T-cell (primary cell): ENCODE measurements around the gene NCAM2. TPM values are rescaled to one million over a fixed set of nuclear protein-coding genes. Genes with fewer than 3 reads are reported as not detected.
A peak's percentile ranks its signal among the peaks of the same experiment; 100 is the strongest.

ENCODE experiments used
- ATAC-seq, 4 experiments: fragments of 200-7000 bp in 3 of 4; fragments of 150-1000 bp in 1 of 4; cut with Tn5 transposase; replicated peaks in 1 of 4; 1 replicate in 3 of 4; 2 replicates in 1 of 4; pipeline ENCODE4 v1.10.0; 2021; ENCODE audit warnings: moderate library complexity in 3 of 4, mild to moderate bottlenecking in 2 of 4, moderate number of reproducible peaks in 1 of 4
- CTCF ChIA-PET, 2 donors: fragments of 300-600 bp; sonication (Branson Sonifier 250); formaldehyde crosslinking; loops; one replicate each; lab custom pipeline; 2022; ENCODE audit warnings: antibody characterized with exemption in 2 of 2; lab: Charles Lee
- POLR2A ChIA-PET, 2 donors: fragments of 300-600 bp; sonication (Branson Sonifier 250); formaldehyde crosslinking; loops; one replicate each; lab custom pipeline; 2022; ENCODE audit warnings: antibody characterized with exemption in 2 of 2; lab: Charles Lee
- DNase-seq, 35 experiments: peaks; one replicate each; pipeline versions ENCODE4 v3.0.0 to v3.0.0-alpha.2; 2013 to 2023
- H3K27ac ChIP-seq: one replicate; pipeline ENCODE4 v1.5.1; 2013; ENCODE audit warnings: low read length
- H3K27me3 ChIP-seq, 2 experiments: replicated peaks in 1 of 2; 1 replicate in 1 of 2; 2 replicates in 1 of 2; pipeline versions ENCODE4 v1.6.1 to v1.7.0; 2013; ENCODE audit warnings: low read length in 1 of 2, mixed read lengths in 1 of 2; ENCODE audit not compliant: control insufficient read depth in 2 of 2, insufficient read depth in 2 of 2; ENCODE audit errors: extremely low read depth in 1 of 2
- H3K36me3 ChIP-seq, 2 donors: 1 replicate in 1 of 2; 2 replicates in 1 of 2; pipeline versions ENCODE4 v1.6.1 to v1.7.0; 2013; ENCODE audit warnings: low read length in 1 of 2; ENCODE audit not compliant: control insufficient read depth in 2 of 2, insufficient read depth in 1 of 2; ENCODE audit errors: extremely low read depth in 1 of 2
- H3K4me1 ChIP-seq, 2 experiments: 1 replicate in 1 of 2; 2 replicates in 1 of 2; pipeline versions ENCODE4 v1.6.1 to v1.7.0; 2013; ENCODE audit warnings: low read length in 2 of 2, mixed read lengths in 1 of 2; ENCODE audit not compliant: insufficient read depth in 2 of 2, control insufficient read depth in 1 of 2; ENCODE audit errors: extremely low read depth in 1 of 2
- H3K4me3 ChIP-seq, 2 donors: 1 replicate in 1 of 2; 2 replicates in 1 of 2; pipeline versions ENCODE4 v1.5.1 to v1.7.0; 2013; ENCODE audit warnings: mild to moderate bottlenecking in 2 of 2, low read length in 1 of 2, moderate library complexity in 1 of 2; ENCODE audit not compliant: control insufficient read depth in 1 of 2; ENCODE audit errors: extremely low read depth in 1 of 2
- H3K9me3 ChIP-seq: 2 replicates; pipeline ENCODE4 v1.7.0; 2013
- H3K27ac Mint-ChIP-seq, 2 donors: one replicate each; pipeline ENCODE4 v1.8.0; 2020 to 2021; ENCODE audit warnings: mild to moderate bottlenecking in 2 of 2, mixed read lengths in 2 of 2
- H3K27me3 Mint-ChIP-seq, 2 donors: one replicate each; pipeline ENCODE4 v1.8.0; 2021 to 2022; ENCODE audit warnings: mixed read lengths in 2 of 2
- H3K36me3 Mint-ChIP-seq: one replicate; pipeline ENCODE4 v1.8.0; 2021; ENCODE audit warnings: mixed read lengths
- H3K4me1 Mint-ChIP-seq, 3 donors: one replicate each; pipeline ENCODE4 v1.8.0; 2020 to 2022; ENCODE audit warnings: mixed read lengths in 3 of 3, mild to moderate bottlenecking in 1 of 3
- H3K4me3 Mint-ChIP-seq, 3 donors: one replicate each; pipeline ENCODE4 v1.8.0; 2020 to 2022; ENCODE audit warnings: mild to moderate bottlenecking in 3 of 3, mixed read lengths in 3 of 3, moderate library complexity in 3 of 3
- H3K9me3 Mint-ChIP-seq, 3 donors: one replicate each; pipeline ENCODE4 v1.8.0; 2020 to 2022; ENCODE audit warnings: mixed read lengths in 3 of 3
- WGBS: methylation state at CpG from one replicate; pipeline ENCODE4 v1.1.5; 2013; ENCODE audit warnings: missing lambda C conversion rate; ENCODE audit not compliant: insufficient coverage; 5-methylcytosine and 5-hydroxymethylcytosine counted together
- total RNA-seq, 35 experiments: library from RNA in 6 of 35; stranded (reverse) in 6 of 35; fragments of 120-200 nt in 1 of 35; gene quantifications; one replicate each; pipeline versions ENCODE4 v1.2.1 to v1.2.4 and lab custom pipeline; 2013 to 2026

NCAM2 gene
- total RNA-seq, 5 donors from 2014 or later (not counting 1 experiment from before 2014, with no cell fraction given) = 0.41 to 0.46 TPM; not detected in 3

GRCh38 chr21:21457077-21457476 is 458.9 kb downstream of the NCAM2 start:
- H3K9me3 ChIP-seq = no peaks in the 10 kb centered on the region

GRCh38 chr21:21458124-21458631 is 460.0 kb downstream of the NCAM2 start:
- Mint-ChIP-seq H3K27ac (no peak overlapping the region), H3K4me1 (no peaks in the 10 kb centered on the region), H3K4me3 (no peak overlapping the region), H3K9me3 (peaks cover 0 to 11% (median 5%) of the 10 kb centered on the region in 3 donors), H3K27me3 (no peaks in the 10 kb centered on the region), H3K36me3 (no peaks in the 10 kb centered on the region)
- Histone ChIP-seq H3K4me1 (no peaks in the 10 kb centered on the region), H3K4me3 (no peak overlapping the region), H3K27ac (no peak overlapping the region), H3K36me3 (no peaks in the 10 kb centered on the region), H3K27me3 (no peaks in the 10 kb centered on the region), H3K9me3 (no peaks in the 10 kb centered on the region)
- POLR2A ChIA-PET = no interaction called here
- peak in 1 of 35 experiments; percentile 0 for DNase-seq
- CTCF ChIA-PET = no interaction called here
- WGBS = 78% methylated on average over 7 of the region's 8 CpGs
- ATAC-seq = no peak

More at GRCh38 chr21:21457077-21457476, 458.9 kb downstream of the NCAM2 start:
- Mint-ChIP-seq H3K27ac (no peak overlapping the region), H3K9me3 (peaks cover 0 to 11% (median 5%) of the 10 kb centered on the region in 3 donors), H3K4me3 (no peak overlapping the region), H3K4me1 (no peaks in the 10 kb centered on the region), H3K36me3 (no peaks in the 10 kb centered on the region), H3K27me3 (no peaks in the 10 kb centered on the region)
- Histone ChIP-seq H3K4me1 (no peaks in the 10 kb centered on the region), H3K4me3 (no peak overlapping the region), H3K36me3 (no peaks in the 10 kb centered on the region), H3K27me3 (no peaks in the 10 kb centered on the region), H3K27ac (no peak overlapping the region)
- ATAC-seq = no peak
- ChIA-PET POLR2A (no interaction called here), CTCF (no interaction called here)
- no peak for DNase-seq
- 88% methylated on average over 8 of the region's 8 CpGs for WGBS

GRCh38 chr21:21460979-21461378 is 462.8 kb downstream of the NCAM2 start:
- H3K4me1 Mint-ChIP-seq = no peaks in the 10 kb centered on the region
- no peak overlapping the region for H3K27ac ChIP-seq
- no peaks in the 10 kb centered on the region for H3K9me3 ChIP-seq
- H3K4me1 ChIP-seq = no peaks in the 10 kb centered on the region
- POLR2A ChIA-PET = no interaction called here
- no peaks in the 10 kb centered on the region for H3K36me3 Mint-ChIP-seq
- no peaks in the 10 kb centered on the region for H3K27me3 ChIP-seq
- H3K4me3 ChIP-seq = no peak overlapping the region
- DNase-seq (no peak), ATAC-seq (no peak)
- CTCF ChIA-PET = no interaction called here
- no peaks in the 10 kb centered on the region for H3K27me3 Mint-ChIP-seq
- no peak overlapping the region for H3K27ac Mint-ChIP-seq
- H3K36me3 ChIP-seq = no peaks in the 10 kb centered on the region
- no peak overlapping the region for H3K4me3 Mint-ChIP-seq
- WGBS = no CpG with 5 or more reads among the region's 5 CpGs
- peaks cover 0 to 8% (median 5%) of the 10 kb centered on the region in 3 donors for H3K9me3 Mint-ChIP-seq

GRCh38 chr21:21463456-21463855 is 465.2 kb downstream of the NCAM2 start:
- no peak overlapping the region for H3K4me3 ChIP-seq
- no peak for DNase-seq
- no peaks in the 10 kb centered on the region for H3K9me3 ChIP-seq
- H3K27me3 Mint-ChIP-seq = no peaks in the 10 kb centered on the region
- H3K27ac Mint-ChIP-seq = no peak overlapping the region
- H3K27me3 ChIP-seq = no peaks in the 10 kb centered on the region
- POLR2A ChIA-PET = no interaction called here
- no peak overlapping the region for H3K27ac ChIP-seq
- CTCF ChIA-PET = interaction anchor here in 1 of 2 donors (0.6 kb wide), 1 partner anchor 1994 kb away, joined by 6 read pairs; no protein-coding TSS in a partner anchor
- H3K4me1 ChIP-seq = no peaks in the 10 kb centered on the region
- H3K4me1 Mint-ChIP-seq = no peaks in the 10 kb centered on the region
- WGBS = 83% methylated on average over 1 of the region's 4 CpGs
- H3K36me3 ChIP-seq = no peaks in the 10 kb centered on the region
- peaks cover 2 to 10% (median 3%) of the 10 kb centered on the region in 3 donors for H3K9me3 Mint-ChIP-seq
- H3K4me3 Mint-ChIP-seq = no peak overlapping the region
- no peak for ATAC-seq
- no peaks in the 10 kb centered on the region for H3K36me3 Mint-ChIP-seq

- Histone ChIP-seq H3K27me3 (no peaks in the 10 kb centered on the region), H3K27ac (no peak overlapping the region), H3K36me3 (no peaks in the 10 kb centered on the region), H3K4me1 (no peaks in the 10 kb centered on the region), H3K4me3 (no peak overlapping the region), H3K9me3 (no peaks in the 10 kb centered on the region)
- H3K9me3 Mint-ChIP-seq = peaks cover 2 to 6% (median 3%) of the 10 kb centered on the region in 3 donors
- H3K27me3 Mint-ChIP-seq = no peaks in the 10 kb centered on the region
- H3K4me3 Mint-ChIP-seq = no peak overlapping the region
- ChIA-PET CTCF (no interaction called here), POLR2A (interaction anchor here in 1 of 2 donors (0.5 kb wide), 1 partner anchor 479 kb away, joined by 3 read pairs; no protein-coding TSS in a partner anchor)
- ATAC-seq (no peak), DNase-seq (no peak)
- H3K27ac Mint-ChIP-seq = no peak overlapping the region
- no peaks in the 10 kb centered on the region for H3K4me1 Mint-ChIP-seq
- no peaks in the 10 kb centered on the region for H3K36me3 Mint-ChIP-seq
- no CpG with 5 or more reads among the region's 1 CpG for WGBS
Measured at GRCh38 chr21:21464684-21465083, 466.5 kb downstream of the NCAM2 start.

- Histone ChIP-seq H3K27ac (no peak overlapping the region), H3K36me3 (no peaks in the 10 kb centered on the region), H3K9me3 (no peaks in the 10 kb centered on the region), H3K27me3 (no peaks in the 10 kb centered on the region), H3K4me1 (no peaks in the 10 kb centered on the region), H3K4me3 (no peak overlapping the region)
- no peak for ATAC-seq
- H3K27ac Mint-ChIP-seq = no peak overlapping the region
- ChIA-PET CTCF (no interaction called here), POLR2A (no interaction called here)
- no peaks in the 10 kb centered on the region for H3K4me1 Mint-ChIP-seq
- H3K4me3 Mint-ChIP-seq = no peak overlapping the region
- no peaks in the 10 kb centered on the region for H3K36me3 Mint-ChIP-seq
- WGBS = no CpG with 5 or more reads among the region's 1 CpG
- peaks cover 2 to 3% (median 3%) of the 10 kb centered on the region in 3 donors for H3K9me3 Mint-ChIP-seq
- DNase-seq = no peak
- no peaks in the 10 kb centered on the region for H3K27me3 Mint-ChIP-seq
Measured at GRCh38 chr21:21466752-21467151, 468.5 kb downstream of the NCAM2 start.

GRCh38 chr21:21468003-21468402 is 469.8 kb downstream of the NCAM2 start:
- no peaks in the 10 kb centered on the region for H3K27me3 Mint-ChIP-seq
- H3K9me3 Mint-ChIP-seq = peaks cover 2 to 3% (median 3%) of the 10 kb centered on the region in 3 donors
- Histone ChIP-seq H3K4me1 (no peaks in the 10 kb centered on the region), H3K27me3 (no peaks in the 10 kb centered on the region), H3K36me3 (no peaks in the 10 kb centered on the region), H3K9me3 (no peaks in the 10 kb centered on the region), H3K4me3 (no peak overlapping the region), H3K27ac (no peak overlapping the region)
- H3K27ac Mint-ChIP-seq = no peak overlapping the region
- POLR2A ChIA-PET = no interaction called here
- DNase-seq (no peak), ATAC-seq (no peak)
- H3K36me3 Mint-ChIP-seq = no peaks in the 10 kb centered on the region
- no peaks in the 10 kb centered on the region for H3K4me1 Mint-ChIP-seq
- no peak overlapping the region for H3K4me3 Mint-ChIP-seq
- CTCF ChIA-PET = no interaction called here
